Measurements from ENCODE around the gene CHRM4. TPM values are rescaled to one million over a fixed set of nuclear protein-coding genes. Genes with fewer than 3 reads are reported as not detected.

The CHRM4 gene
- total RNA-seq, 2 donors from 2014 or later = 0.67 to 3.1 TPM

GRCh38 chr11:46361283-46362155 lies 30.1 kb downstream of the CHRM4 start:
- ATAC-seq (peak; percentile 11), DNase-seq (peak in 1 of 2 donors; percentile 52)
- intact Hi-C loops (cut with DNase I, micrococcal nuclease) = no loop called here

DNA sequence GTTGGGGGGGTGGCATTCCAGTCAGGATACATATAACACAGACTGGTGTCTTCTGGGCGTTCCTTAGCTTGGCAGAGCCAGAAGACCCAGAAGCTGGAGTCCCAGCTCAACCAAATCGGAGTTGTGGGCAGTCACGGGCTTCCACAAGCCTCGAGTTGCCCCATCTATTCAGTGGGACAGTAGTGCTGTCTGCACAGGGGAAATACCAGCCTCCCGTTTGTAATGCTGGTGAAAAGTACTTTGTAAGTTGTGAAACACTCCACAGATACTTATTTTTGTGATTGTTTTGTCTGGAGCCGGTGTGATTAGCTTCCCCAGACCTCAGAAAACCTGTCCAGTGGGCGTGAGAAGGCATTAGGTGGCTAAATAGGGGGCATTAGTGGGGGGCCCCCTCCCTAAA lies 30.7 kb downstream of the CHRM4 start:
- DNase-seq (no peak), ATAC-seq (no peak)
- intact Hi-C loops (cut with DNase I, micrococcal nuclease) = no loop called here

- intact Hi-C loops (cut with DNase I, micrococcal nuclease) = no loop called here
- DNase-seq = no peak
- ATAC-seq = no peak
These were observed 31.6 kb downstream of the CHRM4 start for GRCh38 chr11:46359953-46360352.

DNA sequence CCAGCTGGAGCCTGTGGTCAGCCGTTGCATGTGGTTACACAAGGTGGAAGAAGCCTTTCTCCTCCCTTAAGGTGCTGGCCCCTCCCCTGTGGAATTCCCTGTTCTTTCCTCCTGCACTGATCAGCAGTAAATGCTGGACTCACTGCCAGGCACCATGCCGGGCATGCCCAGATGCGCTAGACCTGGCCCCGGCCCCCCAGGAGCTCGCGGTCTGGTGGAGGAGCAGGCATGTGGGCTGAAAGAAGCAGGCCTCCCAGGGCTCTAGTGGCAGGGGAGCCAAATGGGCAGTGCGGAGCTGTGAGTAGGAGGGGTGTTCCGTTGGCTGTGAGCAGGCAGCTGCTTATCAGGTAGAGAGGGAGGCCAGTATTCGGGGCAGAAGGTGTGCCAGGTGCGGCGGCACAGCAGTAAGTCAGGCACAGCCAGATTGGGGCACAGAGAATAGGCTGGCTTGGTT lies 34.1 kb downstream of the CHRM4 start:
- ATAC-seq = peak; percentile 84
- intact Hi-C loops (cut with DNase I, micrococcal nuclease) = no loop called here
- DNase-seq = peak in 1 of 2 donors; percentile 31

DNA sequence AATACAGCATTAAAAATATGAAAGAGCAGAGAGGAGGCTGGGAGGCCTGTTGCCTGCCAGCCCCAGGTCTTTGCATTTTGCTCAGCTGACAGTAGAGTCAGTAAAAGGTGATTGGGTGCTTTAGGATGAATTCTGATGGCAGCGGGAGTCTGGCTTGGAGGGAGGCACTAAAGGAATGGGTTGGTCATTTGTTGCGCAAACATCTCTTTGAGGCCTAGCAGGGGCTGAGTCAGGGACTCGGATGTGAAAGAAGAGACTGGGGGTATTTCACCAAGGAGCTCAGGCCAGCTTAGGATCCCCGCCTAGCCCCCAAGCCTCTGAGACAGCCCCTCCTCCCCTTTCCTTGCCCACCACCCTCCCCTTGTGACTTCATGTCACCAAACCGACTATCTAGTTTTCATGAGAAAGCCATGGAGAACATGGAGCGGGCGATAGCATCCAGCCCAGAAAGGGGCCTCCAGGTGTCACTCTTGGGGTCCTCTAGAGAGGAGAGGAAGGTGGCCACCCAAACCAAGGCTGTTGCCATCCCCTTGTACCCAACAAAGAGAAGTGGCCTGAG lies 34.6 kb downstream of the CHRM4 start:
- DNase-seq = no peak
- no peak for ATAC-seq
- intact Hi-C loops (cut with DNase I, micrococcal nuclease) = no loop called here

DNA sequence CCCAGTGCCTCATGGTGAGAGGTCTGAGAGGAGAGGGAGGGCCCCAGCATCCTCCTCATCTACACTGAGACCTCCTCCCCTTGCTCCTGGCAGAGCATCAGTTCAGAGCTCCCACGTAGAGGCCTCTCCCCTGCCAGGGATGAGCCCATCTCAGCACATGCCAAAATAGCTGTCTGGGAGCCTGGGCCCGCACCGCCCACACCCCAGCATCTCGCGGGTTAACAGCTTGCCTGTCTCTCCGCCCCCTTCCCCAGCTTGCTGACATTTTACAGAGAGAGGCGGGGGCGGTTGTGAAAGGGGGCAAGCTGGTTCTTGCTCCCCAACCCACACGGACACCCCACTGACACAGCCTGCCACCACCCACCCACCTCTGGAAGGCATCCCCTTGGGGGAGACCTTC lies 37.9 kb downstream of the CHRM4 start:
- no peak for ATAC-seq
- DNase-seq = no peak
- intact Hi-C loops (cut with DNase I, micrococcal nuclease) = no loop called here

DNA sequence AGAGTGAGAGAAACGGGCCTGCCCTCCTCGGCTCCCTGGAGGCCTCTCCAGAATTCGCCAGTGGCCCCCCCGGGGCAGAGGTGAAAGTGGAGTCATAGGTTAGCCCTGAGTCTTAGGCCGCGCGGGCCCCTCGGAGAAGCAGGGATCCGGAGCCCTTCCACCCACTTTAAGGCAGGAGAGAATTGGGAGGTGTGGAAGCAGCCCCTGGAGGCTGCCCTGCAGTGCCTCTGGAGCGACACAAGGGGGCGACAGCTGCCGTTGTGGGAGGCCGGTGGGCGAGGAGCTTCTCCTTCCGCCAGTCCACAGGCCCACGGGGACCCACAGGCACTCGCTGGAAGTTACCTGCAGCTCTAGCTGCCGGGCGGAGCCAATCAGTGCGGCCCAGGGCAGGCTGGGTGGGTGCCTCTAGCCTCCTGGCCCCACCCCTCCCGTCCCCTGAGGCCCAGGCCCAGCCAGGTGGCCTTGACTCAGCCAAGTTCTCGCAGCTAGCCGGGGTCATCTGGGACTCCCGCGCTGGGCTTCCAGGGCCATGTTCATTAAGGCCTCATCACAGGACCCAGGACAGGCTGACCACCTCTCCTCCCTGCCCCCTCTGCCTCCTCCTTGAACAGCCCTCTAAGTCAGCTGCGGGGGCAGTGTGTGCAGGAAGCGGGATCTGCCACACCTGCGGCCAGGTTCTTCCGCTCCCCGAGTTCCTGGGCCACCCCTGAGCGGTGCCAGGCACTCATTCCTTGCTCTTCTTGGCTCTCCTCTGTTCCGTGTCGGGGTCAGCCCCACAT lies 39.3 kb downstream of the CHRM4 start:
- ATAC-seq = no peak
- intact Hi-C loops (cut with DNase I, micrococcal nuclease) = no loop called here

DNA sequence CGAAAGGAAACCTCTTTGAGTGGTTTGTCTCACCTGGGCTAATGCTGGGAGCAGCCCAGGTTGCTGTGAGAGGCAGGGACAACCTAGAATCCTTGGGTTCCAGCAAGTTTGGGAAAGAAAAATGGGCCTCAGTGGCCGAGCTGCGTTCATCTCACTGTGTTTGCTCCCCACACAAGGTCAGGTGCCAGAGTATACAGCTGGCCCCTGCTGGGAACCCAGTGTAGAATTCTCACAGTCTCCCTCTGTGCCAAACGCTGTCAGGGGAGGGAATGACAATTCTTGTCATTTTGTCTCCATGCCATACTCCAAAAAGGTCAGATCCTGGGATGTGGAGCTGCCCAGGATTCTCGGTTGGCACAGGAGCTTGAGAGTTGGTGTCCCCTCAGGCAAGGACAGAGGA lies 40.0 kb downstream of the CHRM4 start:
- no peak for ATAC-seq
- DNase-seq = no peak
- intact Hi-C loops (cut with DNase I, micrococcal nuclease) = no loop called here

More for the DNA sequence above, 39.3 kb downstream of the CHRM4 start:
- DNase-seq = no peak

GRCh38 chr11:46351148-46351547 lies 40.4 kb downstream of the CHRM4 start:
- ATAC-seq (no peak), DNase-seq (no peak)
- intact Hi-C loops (cut with DNase I, micrococcal nuclease) = no loop called here

- DNase-seq (no peak), ATAC-seq (no peak)
- intact Hi-C loops (cut with DNase I, micrococcal nuclease) = no loop called here
These were observed 40.9 kb downstream of the CHRM4 start for GRCh38 chr11:46350695-46351094.

DNA sequence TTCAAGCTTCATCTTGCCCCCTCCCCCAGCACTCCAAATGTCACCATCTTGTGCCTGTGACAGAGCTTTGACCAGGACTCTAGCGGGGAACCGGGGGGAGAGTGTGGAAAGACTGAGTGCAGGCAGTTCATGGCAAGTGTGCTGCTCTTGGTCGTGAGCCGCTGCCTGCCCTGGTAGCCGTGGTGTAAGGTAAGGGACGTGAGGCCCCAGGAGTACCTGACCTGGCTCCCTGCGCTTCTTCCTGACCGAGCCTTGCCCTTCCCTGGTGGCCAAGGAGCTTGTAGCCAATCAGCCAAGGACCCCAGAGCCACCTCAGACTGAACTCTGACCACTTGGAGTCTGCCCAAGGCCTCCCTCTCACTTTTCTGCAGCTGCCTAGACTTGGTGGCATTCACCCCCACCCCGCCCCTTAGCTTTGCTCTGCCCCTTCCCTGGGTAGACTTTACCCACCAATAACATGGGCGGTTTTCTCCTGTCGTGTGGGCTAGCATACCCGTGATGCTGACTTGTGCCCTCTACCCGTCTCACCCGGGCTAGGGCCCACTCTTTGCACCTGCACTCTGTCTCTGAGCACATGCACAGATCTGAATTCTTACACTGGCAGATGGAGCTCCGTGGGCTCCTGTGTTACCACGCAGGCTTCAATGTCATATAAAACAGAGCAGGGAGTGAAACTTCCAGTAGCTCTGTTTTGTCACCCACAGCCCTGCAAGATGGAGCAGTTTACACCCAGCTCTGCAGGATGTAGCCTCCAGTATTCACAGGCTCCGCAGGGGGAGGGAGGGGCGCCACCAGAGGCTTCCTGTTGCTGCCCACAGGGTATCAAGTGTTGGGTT lies 42.8 kb downstream of the CHRM4 start:
- intact Hi-C loops (cut with DNase I, micrococcal nuclease) = no loop called here
- ATAC-seq = peak; percentile 49
- DNase-seq = peak in 1 of 2 donors; percentile 60

DNA sequence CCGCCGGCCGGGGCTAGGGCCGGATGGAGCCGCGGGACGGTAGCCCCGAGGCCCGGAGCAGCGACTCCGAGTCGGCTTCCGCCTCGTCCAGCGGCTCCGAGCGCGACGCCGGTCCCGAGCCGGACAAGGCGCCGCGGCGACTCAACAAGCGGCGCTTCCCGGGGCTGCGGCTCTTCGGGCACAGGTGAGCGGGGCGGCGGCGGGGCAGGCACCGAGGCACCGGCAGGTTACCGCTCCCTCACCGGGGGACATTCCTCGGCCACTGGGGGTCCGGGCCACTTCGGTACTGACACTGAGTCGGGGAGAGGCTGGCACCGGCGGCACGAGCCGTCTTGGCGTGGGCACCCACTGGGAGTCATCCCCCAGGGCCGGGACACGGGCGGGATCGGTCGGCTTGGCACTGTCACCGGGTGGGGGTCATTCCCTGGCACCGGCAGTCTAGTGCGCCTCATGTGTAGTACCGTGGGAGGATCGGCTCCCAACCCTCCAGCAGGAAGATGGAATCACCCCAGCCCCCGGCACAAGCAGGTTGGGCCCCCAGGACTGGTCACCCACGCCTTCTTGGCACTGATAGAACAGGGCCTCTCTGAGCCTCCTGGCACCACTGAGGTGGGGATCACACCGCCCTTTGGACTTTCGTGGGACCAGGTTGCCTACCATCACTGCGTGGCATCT lies 43.8 kb downstream of the CHRM4 start:
- intact Hi-C loops (cut with DNase I, micrococcal nuclease) = no loop called here
- DNase-seq (peak in 1 of 2 donors; percentile 52), ATAC-seq (peak; percentile 22)

DNA sequence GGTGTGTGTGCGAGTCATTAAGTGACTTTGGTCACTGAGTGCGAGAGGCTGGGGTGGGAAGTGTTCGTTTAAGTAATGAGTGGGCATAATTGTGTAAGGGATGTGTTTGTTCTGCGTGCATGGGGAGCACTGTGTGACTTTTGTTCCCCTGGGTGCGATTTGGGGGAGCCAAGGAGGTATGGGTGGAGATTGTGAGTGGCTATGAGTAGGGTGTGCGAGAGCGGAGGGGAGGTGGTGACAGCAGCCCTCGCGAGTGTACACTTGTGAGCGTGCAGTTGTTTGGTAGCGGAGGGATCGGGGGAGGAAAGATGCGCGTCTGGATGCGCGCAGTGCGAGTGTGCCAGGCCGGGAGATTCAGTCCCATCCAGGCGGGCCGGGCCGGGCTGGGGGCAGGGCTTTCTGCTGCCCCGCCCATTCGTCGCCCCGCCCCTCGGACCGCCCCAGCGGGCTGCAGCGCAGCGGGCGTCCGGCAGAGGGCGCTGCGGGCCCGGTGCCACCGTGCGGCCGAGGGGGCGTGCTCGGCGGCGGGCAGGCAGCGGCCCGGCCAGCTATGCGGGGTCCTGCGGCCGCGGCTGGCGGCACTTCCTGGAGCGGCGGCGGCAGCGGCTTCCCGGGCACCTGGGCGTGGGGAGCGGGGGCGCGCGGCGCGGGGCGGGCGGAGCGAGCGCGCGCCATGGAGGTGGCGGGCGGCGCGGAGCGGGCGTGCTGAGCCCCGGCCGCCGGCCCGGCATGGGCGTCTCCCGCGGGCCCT lies 44.5 kb downstream of the CHRM4 start, which contains the start of gene DGKZ:
Gene DGKZ, plus strand, starts transcription at position 578 of the 751 bp plus-strand sequence. CDS start 197 bp downstream, outside the sequence.
- peak; percentile 81 for ATAC-seq
- peak; percentile 82 to 89 for DNase-seq
- intact Hi-C loops (cut with DNase I, micrococcal nuclease) = no loop called here

DNA sequence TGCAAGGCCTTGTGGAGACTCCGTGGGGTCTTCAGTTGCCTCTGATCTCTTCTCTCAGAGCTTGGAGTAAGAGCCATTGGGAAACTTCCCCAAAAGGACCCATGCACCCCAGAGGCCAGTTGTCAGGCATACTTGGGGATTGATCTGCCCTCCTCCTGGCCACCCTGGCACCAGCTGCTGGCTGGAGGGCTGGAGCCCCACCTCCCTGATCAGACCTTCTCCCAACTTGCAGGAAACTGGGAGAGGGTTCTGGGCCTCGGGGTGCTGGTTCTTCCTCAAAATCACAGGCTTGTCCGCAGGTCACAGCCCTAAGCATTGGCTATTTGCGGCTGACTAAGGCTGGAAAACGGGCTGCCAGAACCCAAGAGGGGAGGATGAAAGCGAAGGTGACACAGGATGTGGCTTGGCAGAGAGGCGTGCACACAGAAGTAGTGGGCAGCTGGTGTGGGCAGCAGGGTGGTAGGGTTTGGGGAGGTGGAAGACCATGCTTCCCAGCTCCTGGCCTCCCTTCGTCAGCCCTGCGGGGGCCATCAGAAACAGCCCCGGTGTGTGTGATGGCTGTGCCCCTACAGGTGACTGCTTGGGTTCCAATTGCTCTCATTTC lies 45.6 kb downstream of the CHRM4 start:
- no peak for DNase-seq
- intact Hi-C loops (cut with DNase I, micrococcal nuclease) = no loop called here
- no peak for ATAC-seq

DNA sequence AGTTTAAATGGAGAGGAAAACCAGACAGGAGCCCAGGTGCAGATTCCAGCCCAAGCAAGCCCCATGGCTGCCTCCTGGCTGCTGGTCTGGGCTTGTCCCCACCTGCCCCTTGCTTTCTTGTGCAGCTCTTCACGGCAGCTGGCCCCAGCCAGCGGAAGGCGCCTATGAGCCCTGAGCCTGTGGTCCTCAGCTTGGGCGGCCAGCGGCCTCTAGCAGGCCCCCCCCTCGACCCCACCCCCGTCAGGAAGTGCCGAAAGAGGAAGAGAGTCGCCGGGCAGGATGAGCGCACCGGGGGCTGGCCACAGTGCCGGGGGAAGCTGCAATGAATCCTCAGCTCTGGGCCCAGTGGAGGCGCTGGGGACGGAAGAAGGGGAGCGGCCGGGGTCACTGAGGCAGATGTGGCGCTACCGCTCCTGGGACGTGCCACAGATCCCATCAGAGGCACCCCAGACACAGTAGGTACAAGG lies 46.4 kb downstream of the CHRM4 start:
- peak in 1 of 2 donors; percentile 52 for DNase-seq
- no peak for ATAC-seq
- intact Hi-C loops (cut with DNase I, micrococcal nuclease) = no loop called here

DNA sequence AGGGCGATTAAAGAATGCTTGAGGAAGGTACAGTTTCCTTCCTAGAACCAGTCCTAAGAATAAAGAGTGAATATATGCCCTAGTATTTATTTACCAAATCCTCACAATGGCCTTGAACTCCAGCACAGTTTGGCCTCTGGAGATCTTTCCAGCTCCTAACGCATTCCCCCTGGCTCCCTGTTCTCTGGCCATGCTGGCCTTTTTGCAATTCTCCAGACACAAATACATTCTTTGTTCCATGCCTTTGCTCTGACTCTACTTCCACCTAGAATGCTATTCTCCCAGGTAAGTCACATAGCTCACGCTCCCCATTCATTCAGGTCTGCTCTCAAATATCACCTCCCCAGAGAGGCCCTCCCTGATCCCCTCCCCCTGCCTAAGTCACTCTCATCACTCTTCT lies 48.1 kb downstream of the CHRM4 start:
- intact Hi-C loops (cut with DNase I, micrococcal nuclease) = no loop called here
- DNase-seq (no peak), ATAC-seq (no peak)

GRCh38 chr11:46342239-46342638 lies 49.3 kb downstream of the CHRM4 start:
- ATAC-seq (no peak), DNase-seq (no peak)
- intact Hi-C loops (cut with DNase I, micrococcal nuclease) = no loop called here

Measured in left colon (tissue), 2 donors.